K562 (cell line): ENCODE measurements around the gene HCRT. TPM values are rescaled to one million over a fixed set of nuclear protein-coding genes. Genes with fewer than 3 reads are reported as not detected.
A peak's percentile ranks its signal among the peaks of the same experiment; 100 is the strongest.

Experiments
- ATAC-seq: fragments of 200-7000 bp; cut with Tn5 transposase; 3 replicates; pipeline ENCODE4 v1.9.1; 2020; ENCODE audit warnings: moderate library complexity
- BruUV-seq: library from RNA; stranded (reverse); fragments of 400-500 nt; replicated peaks from 2 replicates; lab custom pipeline; 2021; lab: Mats Ljungman, UMichigan
- CTCF ChIA-PET: fragments of 300-600 bp; formaldehyde crosslinking; extraction: SDS; loops from one replicate; lab custom pipeline; 2021; ENCODE audit warnings: low intra/inter-chr PET ratio; lab: Yijun Ruan, JAX
- POLR2A ChIA-PET: fragments of 300-600, 350-650 bp; sonication (Branson Sonifier 250); formaldehyde crosslinking; extraction: SDS; loops from one replicate; lab custom pipeline; 2021; ENCODE audit warnings: antibody characterized with exemption, inconsistent platforms; lab: Yijun Ruan, JAX
- DNase-seq, 4 experiments: peaks; one replicate each; pipeline versions ENCODE4 v3.0.0 to v3.0.0-alpha.2; 2011 to 2018; ENCODE audit warnings: low spot score in 3 of 4, mixed read lengths in 3 of 4; ENCODE audit errors: extremely low read depth in 1 of 4
- FAIRE-seq: peaks from 2 replicates; lab custom pipeline; 2011; peaks lifted over from hg19 to GRCh38; lab: Jason Lieb, UNC
- H2AFZ ChIP-seq: 2 replicates; pipeline ENCODE4 v1.6.0; 2011; ENCODE audit warnings: low read depth, low read length, control low read depth, inconsistent platforms
- H3K27ac ChIP-seq: fragments of 200-600 bp; 3 replicates; pipeline ENCODE4 v1.8.0; 2011; ENCODE audit warnings: low read depth, mild to moderate bottlenecking, control low read depth, inconsistent platforms, low read length, moderate library complexity, mixed read lengths; ENCODE audit errors: extremely low read depth
- H3K27me3 ChIP-seq, 2 experiments: fragments of 300-600 bp in 1 of 2; 2 replicates in 1 of 2; 3 replicates in 1 of 2; pipeline versions ENCODE4 v1.6.0 to v1.8.0; 2011; ENCODE audit warnings: inconsistent platforms in 2 of 2, low read length in 2 of 2, mild to moderate bottlenecking in 1 of 2, mixed read lengths in 1 of 2, moderate library complexity in 1 of 2; ENCODE audit not compliant: control insufficient read depth in 2 of 2, insufficient read depth in 2 of 2
- H3K36me3 ChIP-seq: fragments of 300-600 bp; 3 replicates; pipeline ENCODE4 v1.8.0; 2011; ENCODE audit warnings: mild to moderate bottlenecking, low read length, inconsistent platforms; ENCODE audit not compliant: control insufficient read depth, insufficient read depth
- H3K4me1 ChIP-seq, 2 experiments: fragments of 200-600 bp in 1 of 2; replicated peaks in 1 of 2; 2 replicates in 1 of 2; 3 replicates in 1 of 2; pipeline versions ENCODE4 v1.5.1 to v1.8.0; 2011; ENCODE audit warnings: inconsistent platforms in 2 of 2, low read length in 2 of 2, mild to moderate bottlenecking in 1 of 2, mixed read lengths in 1 of 2, moderate library complexity in 1 of 2; ENCODE audit not compliant: control insufficient read depth in 2 of 2, insufficient read depth in 2 of 2
- H3K4me2 ChIP-seq: 2 replicates; pipeline ENCODE4 v1.6.1; 2011; ENCODE audit warnings: low read length, control low read depth, inconsistent platforms, mixed read lengths; ENCODE audit not compliant: insufficient read depth
- H3K4me3 ChIP-seq: fragments of 200-600 bp; sonication (generic), shearing (Covaris generic); 2 replicates; pipeline ENCODE4 v1.5.1; 2016; ENCODE audit warnings: control low read depth, inconsistent platforms
- H3K79me2 ChIP-seq: fragments of 200-600 bp; 3 replicates; pipeline ENCODE4 v1.8.0; 2011; ENCODE audit warnings: low read length, inconsistent platforms; ENCODE audit not compliant: control insufficient read depth, insufficient read depth
- H3K9ac ChIP-seq, 2 experiments: 2 replicates each; pipeline versions ENCODE4 v1.6.0 to v1.6.1; 2011; ENCODE audit warnings: low read depth in 2 of 2, low read length in 2 of 2, control low read depth in 1 of 2, inconsistent platforms in 1 of 2, mild to moderate bottlenecking in 1 of 2, mixed read lengths in 1 of 2; ENCODE audit not compliant: insufficient read depth in 1 of 2
- H3K9me1 ChIP-seq: one replicate; pipeline ENCODE4 v1.6.0; 2011; ENCODE audit warnings: inconsistent platforms, mild to moderate bottlenecking, low read length, moderate library complexity; ENCODE audit not compliant: control insufficient read depth, insufficient read depth
- H3K9me3 ChIP-seq: replicated peaks from 2 replicates; pipeline ENCODE4 v1.5.1; 2011; ENCODE audit warnings: low read depth, low read length, inconsistent platforms; ENCODE audit not compliant: control insufficient read depth, insufficient read depth
- H4K20me1 ChIP-seq: replicated peaks from 2 replicates; pipeline ENCODE4 v1.6.1; 2011; ENCODE audit warnings: low read length, inconsistent platforms, mixed read lengths; ENCODE audit not compliant: control insufficient read depth, insufficient read depth
- ADNP ChIP-seq: fragments of 200-800 bp; sonication (Bioruptor generic); IDR thresholded peaks from 2 replicates; pipeline ENCODE4 v1.6.1; 2016; ENCODE audit warnings: missing genetic modification characterization, missing compliant biosample characterization
- CBX8 ChIP-seq: fragments of 200-600 bp; sonication (generic); IDR thresholded peaks from 2 replicates; pipeline ENCODE4 v1.6.1; 2012; ENCODE audit warnings: borderline replicate concordance, mixed run types, low read depth, mild to moderate bottlenecking, moderate library complexity, mixed read lengths, low read length, control low read depth, inconsistent platforms; ENCODE audit not compliant: poor library complexity, severe bottlenecking; ENCODE audit errors: extremely low read depth
- NR2C1 ChIP-seq, 2 experiments: fragments of 450-650 bp; IDR thresholded peaks; 2 replicates each; pipeline ENCODE4 v1.6.1; 2017; ENCODE audit warnings: mild to moderate bottlenecking in 2 of 2, antibody characterized with exemption in 1 of 2, inconsistent platforms in 1 of 2, missing compliant biosample characterization in 1 of 2, missing genetic modification characterization in 1 of 2
- NR2C2 ChIP-seq, 2 experiments: fragments of 200-800 bp in 1 of 2; sonication (Bioruptor generic) in 1 of 2; sonication (generic) in 1 of 2; formaldehyde crosslinking in 1 of 2; IDR thresholded peaks; 2 replicates each; pipeline versions ENCODE4 v1.6.1 to v1.8.0; 2016 to 2022; ENCODE audit warnings: mild to moderate bottlenecking in 1 of 2, missing compliant biosample characterization in 1 of 2, missing genetic modification characterization in 1 of 2, missing genetic modification reagents in 1 of 2
- RFX5 ChIP-seq: IDR thresholded peaks from 2 replicates; pipeline ENCODE4 v1.6.1; 2011; ENCODE audit warnings: low read depth, mild to moderate bottlenecking, improper control_type of control experiment, low read length
- ZSCAN32 ChIP-seq: fragments of 450-650 bp; formaldehyde crosslinking; IDR thresholded peaks from 2 replicates; pipeline ENCODE4 v1.4.0; 2020; ENCODE audit warnings: mild to moderate bottlenecking, moderate library complexity
- WGBS: fragments of 100-300 bp; shearing (Covaris generic); methylation state at CpG from one replicate; pipeline ENCODE4 v1.1.6; 2016; ENCODE audit warnings: low coverage, mixed read lengths; ENCODE audit not compliant: insufficient coverage; ENCODE audit errors: missing lambda C conversion rate; 5-methylcytosine and 5-hydroxymethylcytosine counted together
- in situ Hi-C: fragments of 300-500 bp; cut with MboI; formaldehyde crosslinking; loops from 4 replicates; pipeline ENCODE4 v1.15.0; 2018; ENCODE audit warnings: inconsistent platforms, mixed read lengths
- intact Hi-C: fragments of 100-400 bp; cut with micrococcal nuclease; formaldehyde crosslinking; loops from 2 replicates; pipeline ENCODE4 v1.14.2; 2022
- polyA plus RNA-seq, 8 experiments: library from polyadenylated mRNA; depleted of rRNA in 4 of 8; stranded (reverse) in 5 of 8; unstranded in 3 of 8; fragments of >200 nt; fragmentation: Nextera tagmentation in 2 of 8; fragmentation: Illumina TruSeq in 1 of 8; extraction: Ambion mirVana in 2 of 8; extraction: Trizol in 1 of 8; gene quantifications; 2 replicates each; pipeline versions ENCODE4 v1.2.1 to v1.2.3, GENCODE V29; 2011 to 2014; ENCODE audit warnings: inconsistent platforms in 1 of 8, missing spikeins in 1 of 8
- total RNA-seq, 7 experiments: library from RNA; depleted of rRNA in 6 of 7; stranded (reverse); fragments of >200 nt in 6 of 7; fragmentation: Illumina TruSeq in 2 of 7; extraction: Trizol in 2 of 7; gene quantifications; 2 replicates each; pipeline versions ENCODE4 v1.2.1 to v1.2.3, GENCODE V29; 2011 to 2021; ENCODE audit warnings: low replicate concordance in 1 of 7

Gene HCRT
- total and polyA plus RNA-seq, 9 of the 15 experiments (the other 6 are each of a cell fraction or from before 2014, with no cell fraction given), result not detected

GRCh38 chr17:42167807-42168206 is 17.4 kb downstream of the HCRT start:
- H3K27me3 ChIP-seq, result no peaks in the 10 kb centered on the region
- ChIA-PET POLR2A (interaction anchor here (0.6 to 1.1 kb wide), 5 partner anchors 8 to 197 kb away, joined by 3 to 4 read pairs (median 3); no protein-coding TSS in a partner anchor), CTCF (no interaction called here)
- no peaks in the 10 kb centered on the region for H3K9me3 ChIP-seq
- no peak for FAIRE-seq
- BruUV-seq, result no TSS peak
- no peak overlapping the region for H3K4me3 ChIP-seq
- no peak overlapping the region for H3K27ac ChIP-seq
- H3K4me2 ChIP-seq, result no peak overlapping the region
- intact Hi-C loops, result no loop called here
- in situ Hi-C loops, result no loop called here
- H4K20me1 ChIP-seq, result no peaks in the 10 kb centered on the region; the same call in 1 of the 2 replicates
- no peaks in the 10 kb centered on the region for H3K36me3 ChIP-seq
- H3K9me1 ChIP-seq, result no peaks in the 10 kb centered on the region
- peaks cover 0 to 28% of the 10 kb centered on the region in 2 experiments; a peak in 2 of 5 replicates for H3K4me1 ChIP-seq
- 77% methylated on average over 8 of the region's 8 CpGs for WGBS
- DNase-seq, result no peak
- TF ChIP-seq ZSCAN32 (CRISPR knock-in tag) (no peak), CBX8 (no peak), RFX5 (no peak)
- ATAC-seq, result no peak
- H2AFZ ChIP-seq, result no peak overlapping the region
- no peaks in the 10 kb centered on the region for H3K79me2 ChIP-seq
- peak overlapping the region in 1 of 2 experiments; percentile 6; a peak in 1 of 4 replicates for H3K9ac ChIP-seq

- 63% methylated on average over 18 of the region's 19 CpGs for WGBS
- Histone ChIP-seq H3K27me3 (no peaks in the 10 kb centered on the region), H2AFZ (no peak overlapping the region), H3K4me2 (no peak overlapping the region), H3K4me1 (peaks cover 4 to 25% of the 10 kb centered on the region in 2 experiments; a peak in 3 of 5 replicates), H3K9ac (no peak overlapping the region), H3K27ac (no peak overlapping the region), H3K9me3 (no peaks in the 10 kb centered on the region), H3K9me1 (peaks cover 2% of the 10 kb centered on the region), H3K36me3 (no peaks in the 10 kb centered on the region), H3K79me2 (no peaks in the 10 kb centered on the region), H3K4me3 (no peak overlapping the region), H4K20me1 (no peaks in the 10 kb centered on the region; the same call in 1 of the 2 replicates)
- BruUV-seq, result no TSS peak
- intact Hi-C loops, result no loop called here
- no peak for DNase-seq
- no peak for ATAC-seq
- peak; percentile 90 for TF ChIP-seq NR2C1 (IDR thresholded peaks at IDR 0.05)
- peak; percentile 89 for TF ChIP-seq NR2C1 (tag; IDR thresholded peaks at IDR 0.05)
- no peak for TF ChIP-seq ADNP (tag)
- peak; percentile 89 for TF ChIP-seq NR2C2 (CRISPR knock-in tag; IDR thresholded peaks at IDR 0.05)
- peak; percentile 82 for TF ChIP-seq NR2C2 (tag; IDR thresholded peaks at IDR 0.05)
- FAIRE-seq, result no peak
- CTCF ChIA-PET, result no interaction called here
- POLR2A ChIA-PET, result interaction anchor here (0.7 to 1.0 kb wide), 2 partner anchors 8 to 14 kb away, joined by 4 read pairs; no protein-coding TSS in a partner anchor
- in situ Hi-C loops, result no loop called here
Measured at GRCh38 chr17:42166196-42166763, 19.0 kb downstream of the HCRT start.
